HCT116 (cell line): ENCODE data around the gene MAGOH.

Experiments used
- CEBPB ChIP-seq: IDR thresholded peaks from 2 replicates; pipeline ENCODE4 v1.6.1; 2012; ENCODE audit warnings: low read depth
- CTCF ChIP-seq, 3 experiments: fragments of 200-600 bp in 1 of 3; sonication (generic) in 1 of 3; IDR thresholded peaks in 2 of 3; conservative IDR thresholded peaks in 1 of 3; 2 replicates each; pipeline ENCODE4 v1.5.1; 2012 to 2017; ENCODE audit warnings: low read depth in 2 of 3, low read length in 2 of 3, antibody characterized with exemption in 1 of 3, borderline replicate concordance in 1 of 3, control low read depth in 1 of 3, mild to moderate bottlenecking in 1 of 3, mixed read lengths in 1 of 3, mixed run types in 1 of 3, moderate library complexity in 1 of 3; ENCODE audit not compliant: insufficient read depth in 1 of 3
- POLR2A ChIP-seq: IDR thresholded peaks from 2 replicates; pipeline ENCODE4 v1.7.0; 2011; ENCODE audit warnings: borderline replicate concordance; ENCODE audit not compliant: insufficient read depth, insufficient read length; ENCODE audit errors: extremely low read depth
- REST ChIP-seq: IDR thresholded peaks from 2 replicates; pipeline ENCODE4 v1.6.1; 2012; ENCODE audit warnings: low read depth

- no peak for TF ChIP-seq CTCF (IDR thresholded peaks at IDR 0.05 in 2 of 3, conservative IDR thresholded peaks at IDR 0.05 in 1 of 3; ENCODE audit: borderline replicate concordance in 1 of 3, insufficient read depth in 1 of 3, low read depth in 2 of 3, low read length in 2 of 3)
- TF ChIP-seq CEBPB = peak; percentile 81
- TF ChIP-seq POLR2A = peak; percentile 21
- TF ChIP-seq REST = no peak
Measured at GRCh38 chr1:53238197-53239155, at the start of gene MAGOH.
